Activated T-helper 2 cell treated with anti-CD3 and anti-CD28 coated beads, Interferon-gamma antibody, Interleukin-2, Interleukin-4, amounts not matched to agents 10 μg/mL and 5 μg/mL and 100 μg/mL, durations not matched to agents 14 hours and 24 hours and 36 hours (primary cell): ENCODE results near the gene ACOT4. TPM values are rescaled to one million over a fixed set of nuclear protein-coding genes. Genes with fewer than 3 reads are reported as not detected.
"Not testable (repeated sequence)": the region's sequence is repeated elsewhere in the genome, so short reads cannot be mapped to it uniquely, and the experiment has no call there.

Experiments
- DNase-seq: peaks from one replicate; pipeline ENCODE4 v3.0.0; 2021; ENCODE audit warnings: low spot score
- H3K27ac Mint-ChIP-seq: one replicate; pipeline ENCODE4 v1.8.0; 2021; ENCODE audit warnings: mixed read lengths
- H3K27me3 Mint-ChIP-seq: one replicate; pipeline ENCODE4 v1.8.0; 2021; ENCODE audit warnings: low read depth, mixed read lengths
- H3K36me3 Mint-ChIP-seq: one replicate; pipeline ENCODE4 v1.8.0; 2021; ENCODE audit warnings: low read depth, mixed read lengths
- H3K4me1 Mint-ChIP-seq: one replicate; pipeline ENCODE4 v1.8.0; 2021; ENCODE audit warnings: low read depth, mixed read lengths
- H3K4me3 Mint-ChIP-seq: one replicate; pipeline ENCODE4 v1.8.0; 2021; ENCODE audit warnings: low read depth, mild to moderate bottlenecking, moderate library complexity, mixed read lengths
- H3K9me3 Mint-ChIP-seq: one replicate; pipeline ENCODE4 v1.8.0; 2021; ENCODE audit warnings: mixed read lengths
- intact Hi-C: fragments of 100-400 bp; cut with micrococcal nuclease; formaldehyde crosslinking; loops from one replicate; pipeline ENCODE4 v1.15.1; 2023
- total RNA-seq: library from RNA; stranded (reverse); gene quantifications from 2 replicates; pipeline ENCODE4 v1.2.3, GENCODE V29; 2022

ACOT4 gene
- total RNA-seq, 1 donor from 2014 or later = 0.57 TPM

GRCh38 chr14:73623504-73624054 is 31.9 kb downstream of the ACOT4 start:
- Mint-ChIP-seq H3K27ac (no peak overlapping the region), H3K9me3 (no peaks in the 10 kb centered on the region), H3K4me1 (no peaks in the 10 kb centered on the region), H3K36me3 (no peaks in the 10 kb centered on the region), H3K27me3 (peaks cover 4% of the 10 kb centered on the region), H3K4me3 (no peak overlapping the region)
- no peak for DNase-seq
- intact Hi-C loops = no loop called here

GRCh38 chr14:73625706-73626105 is 34.0 kb downstream of the ACOT4 start:
- no peaks in the 10 kb centered on the region for H3K9me3 Mint-ChIP-seq
- intact Hi-C loops = no loop called here
- no peak for DNase-seq
- no peak overlapping the region for H3K27ac Mint-ChIP-seq
- H3K4me1 Mint-ChIP-seq = no peaks in the 10 kb centered on the region
- peaks cover 11% of the 10 kb centered on the region for H3K27me3 Mint-ChIP-seq
- no peak overlapping the region for H3K4me3 Mint-ChIP-seq
- H3K36me3 Mint-ChIP-seq = no peaks in the 10 kb centered on the region

GRCh38 chr14:73627151-73627558 is 35.5 kb downstream of the ACOT4 start:
- Mint-ChIP-seq H3K27me3 (peaks cover 10% of the 10 kb centered on the region), H3K27ac (no peak overlapping the region), H3K9me3 (no peaks in the 10 kb centered on the region), H3K4me1 (no peaks in the 10 kb centered on the region), H3K4me3 (no peak overlapping the region), H3K36me3 (no peaks in the 10 kb centered on the region)
- DNase-seq = no peak
- intact Hi-C loops = no loop called here

- intact Hi-C loops = no loop called here
- peaks cover 5% of the 10 kb centered on the region for H3K4me1 Mint-ChIP-seq
- no peak for DNase-seq
- H3K4me3 Mint-ChIP-seq = no peak overlapping the region
- peaks cover 22% of the 10 kb centered on the region for H3K27me3 Mint-ChIP-seq
- no peak overlapping the region for H3K27ac Mint-ChIP-seq
- no peaks in the 10 kb centered on the region for H3K36me3 Mint-ChIP-seq
- no peaks in the 10 kb centered on the region for H3K9me3 Mint-ChIP-seq
Measured at GRCh38 chr14:73630009-73630780, 38.5 kb downstream of the ACOT4 start.

- intact Hi-C loops = loop anchor here (2.0 kb wide), 1 partner anchor 125 kb away; no protein-coding TSS in a partner anchor
- H3K4me3 Mint-ChIP-seq = peak overlapping the region; percentile 19
- peak; percentile 41 for DNase-seq
- H3K36me3 Mint-ChIP-seq = no peaks in the 10 kb centered on the region
- H3K4me1 Mint-ChIP-seq = peaks cover 5% of the 10 kb centered on the region
- peaks cover 32% of the 10 kb centered on the region for H3K27me3 Mint-ChIP-seq
- H3K27ac Mint-ChIP-seq = no peak overlapping the region
- H3K9me3 Mint-ChIP-seq = no peaks in the 10 kb centered on the region
Measured at GRCh38 chr14:73633116-73634010, 41.7 kb downstream of the ACOT4 start.

- Mint-ChIP-seq H3K27me3 (peaks cover 31% of the 10 kb centered on the region), H3K4me3 (peak overlapping the region; percentile 49), H3K9me3 (no peaks in the 10 kb centered on the region), H3K4me1 (peaks cover 5% of the 10 kb centered on the region), H3K27ac (no peak overlapping the region), H3K36me3 (no peaks in the 10 kb centered on the region)
- DNase-seq = no peak
- intact Hi-C loops = no loop called here
Measured at GRCh38 chr14:73634011-73634833, 42.5 kb downstream of the ACOT4 start.

- intact Hi-C loops = not testable (repeated sequence)
Measured at GRCh38 chr14:73636355-73636754, 44.7 kb downstream of the ACOT4 start.

GRCh38 chr14:73637830-73638229 is 46.2 kb downstream of the ACOT4 start:
- no peaks in the 10 kb centered on the region for H3K9me3 Mint-ChIP-seq
- no peak overlapping the region for H3K4me3 Mint-ChIP-seq
- intact Hi-C loops = no loop called here
- no peak overlapping the region for H3K27ac Mint-ChIP-seq
- DNase-seq = no peak
- peaks cover 5% of the 10 kb centered on the region for H3K4me1 Mint-ChIP-seq
- peaks cover 22% of the 10 kb centered on the region for H3K27me3 Mint-ChIP-seq
- no peaks in the 10 kb centered on the region for H3K36me3 Mint-ChIP-seq

More at GRCh38 chr14:73636355-73636754, 44.7 kb downstream of the ACOT4 start:
- DNase-seq, H3K4me3 Mint-ChIP-seq, H3K27ac Mint-ChIP-seq, H3K4me1 Mint-ChIP-seq, H3K36me3 Mint-ChIP-seq, H3K9me3 Mint-ChIP-seq: not testable (repeated sequence)
- peaks cover 25% of the 10 kb centered on the region for H3K27me3 Mint-ChIP-seq

GRCh38 chr14:73640796-73641365 is 49.2 kb downstream of the ACOT4 start:
- H3K4me3 Mint-ChIP-seq = no peak overlapping the region
- intact Hi-C loops = no loop called here

GRCh38 chr14:73644531-73645247 is 53.0 kb downstream of the ACOT4 start, which contains the start of gene DNAL1:
DNAL1 (plus strand) TSS chr14:73644986; CDS start chr14:73645040, 54 bp downstream.
- intact Hi-C loops = loop anchor here (1.0 kb wide), 1 partner anchor 68 kb away; no protein-coding TSS in a partner anchor
- H3K27me3 Mint-ChIP-seq = no peaks in the 10 kb centered on the region
- no peaks in the 10 kb centered on the region for H3K9me3 Mint-ChIP-seq
- peak within 1 kb of the TSS; percentile 90 for H3K27ac Mint-ChIP-seq
- H3K36me3 Mint-ChIP-seq = no peaks in the 10 kb centered on the region
- peak; percentile 90 for DNase-seq
- peaks cover 12% of the 10 kb centered on the region for H3K4me1 Mint-ChIP-seq
- H3K4me3 Mint-ChIP-seq = peak within 1 kb of the TSS; percentile 90

More at GRCh38 chr14:73640796-73641365, 49.2 kb downstream of the ACOT4 start:
- peaks cover 6% of the 10 kb centered on the region for H3K27me3 Mint-ChIP-seq
- H3K27ac Mint-ChIP-seq = no peak overlapping the region
- DNase-seq = no peak
- no peaks in the 10 kb centered on the region for H3K36me3 Mint-ChIP-seq
- H3K4me1 Mint-ChIP-seq = peaks cover 12% of the 10 kb centered on the region
- H3K9me3 Mint-ChIP-seq = no peaks in the 10 kb centered on the region

GRCh38 chr14:73645248-73645610 is 53.6 kb downstream of the ACOT4 start:
- Mint-ChIP-seq H3K4me3 (peak overlapping the region; percentile 90), H3K27ac (peak overlapping the region; percentile 90), H3K36me3 (no peaks in the 10 kb centered on the region), H3K9me3 (no peaks in the 10 kb centered on the region), H3K4me1 (peaks cover 12% of the 10 kb centered on the region), H3K27me3 (no peaks in the 10 kb centered on the region)
- intact Hi-C loops = no loop called here
- no peak for DNase-seq
